Measurements from ENCODE around the gene PGLYRP4.

PGLYRP4 gene

GRCh38 chr1:153395776-153396175 is 47.1 kb upstream of the PGLYRP4 start:
- no peaks in the 10 kb centered on the region for H3K36me3 ChIP-seq
- H3K27me3 ChIP-seq, result peaks cover 0 to 16% of the 10 kb centered on the region in 2 donors
- TF ChIP-seq, protein P1, sequence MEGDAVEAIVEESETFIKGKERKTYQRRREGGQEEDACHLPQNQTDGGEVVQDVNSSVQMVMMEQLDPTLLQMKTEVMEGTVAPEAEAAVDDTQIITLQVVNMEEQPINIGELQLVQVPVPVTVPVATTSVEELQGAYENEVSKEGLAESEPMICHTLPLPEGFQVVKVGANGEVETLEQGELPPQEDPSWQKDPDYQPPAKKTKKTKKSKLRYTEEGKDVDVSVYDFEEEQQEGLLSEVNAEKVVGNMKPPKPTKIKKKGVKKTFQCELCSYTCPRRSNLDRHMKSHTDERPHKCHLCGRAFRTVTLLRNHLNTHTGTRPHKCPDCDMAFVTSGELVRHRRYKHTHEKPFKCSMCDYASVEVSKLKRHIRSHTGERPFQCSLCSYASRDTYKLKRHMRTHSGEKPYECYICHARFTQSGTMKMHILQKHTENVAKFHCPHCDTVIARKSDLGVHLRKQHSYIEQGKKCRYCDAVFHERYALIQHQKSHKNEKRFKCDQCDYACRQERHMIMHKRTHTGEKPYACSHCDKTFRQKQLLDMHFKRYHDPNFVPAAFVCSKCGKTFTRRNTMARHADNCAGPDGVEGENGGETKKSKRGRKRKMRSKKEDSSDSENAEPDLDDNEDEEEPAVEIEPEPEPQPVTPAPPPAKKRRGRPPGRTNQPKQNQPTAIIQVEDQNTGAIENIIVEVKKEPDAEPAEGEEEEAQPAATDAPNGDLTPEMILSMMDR (IDR thresholded peaks at IDR 0.05), result no peak
- intact Hi-C loops (cut with DNase I; ENCODE audit: low total_unique reads), result no loop called here
- no peak overlapping the region for H3K4me3 ChIP-seq
- no peak overlapping the region for H3K27ac ChIP-seq
- H3K4me1 ChIP-seq, result no peaks in the 10 kb centered on the region
- DNase-seq, result peak in 1 of 2 donors; percentile 23
- H3K9me3 ChIP-seq, result no peaks in the 10 kb centered on the region

DNA sequence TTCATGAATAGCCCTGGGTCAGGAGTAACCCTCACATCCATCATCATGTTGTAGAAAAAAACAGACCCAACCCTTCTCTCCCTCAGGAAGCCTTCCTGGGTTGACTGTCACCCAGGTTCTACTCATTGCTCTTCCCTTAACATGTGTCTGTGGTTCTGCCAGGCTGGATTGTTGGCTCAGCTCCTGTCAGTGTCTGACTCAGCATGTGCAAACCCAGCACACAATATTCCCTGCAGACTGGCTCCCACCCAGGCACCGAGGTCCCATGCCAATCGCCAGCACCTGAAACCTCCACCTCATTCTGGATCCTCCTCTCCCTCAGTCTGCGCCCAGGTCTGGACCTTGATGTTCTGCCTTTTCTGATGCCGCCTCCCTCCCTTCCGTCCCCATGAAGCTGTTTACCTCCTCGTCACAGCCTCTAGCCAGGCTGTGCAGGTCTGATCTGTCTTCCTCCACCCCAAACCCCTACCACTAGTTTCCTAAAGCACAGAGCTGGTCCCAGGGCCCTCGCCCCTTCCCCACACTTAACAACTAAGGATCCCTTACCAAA is 46.6 kb upstream of the PGLYRP4 start:
- TF ChIP-seq, protein P1 (IDR thresholded peaks at IDR 0.05), result no peak
- Histone ChIP-seq H3K27me3 (peaks cover 0 to 21% of the 10 kb centered on the region in 2 donors), H3K9me3 (no peaks in the 10 kb centered on the region), H3K27ac (no peak overlapping the region), H3K36me3 (no peaks in the 10 kb centered on the region), H3K4me3 (no peak overlapping the region), H3K4me1 (no peaks in the 10 kb centered on the region)
- intact Hi-C loops (cut with DNase I; ENCODE audit: low total_unique reads), result no loop called here
- DNase-seq, result peak in 1 of 2 donors; percentile 50

DNA sequence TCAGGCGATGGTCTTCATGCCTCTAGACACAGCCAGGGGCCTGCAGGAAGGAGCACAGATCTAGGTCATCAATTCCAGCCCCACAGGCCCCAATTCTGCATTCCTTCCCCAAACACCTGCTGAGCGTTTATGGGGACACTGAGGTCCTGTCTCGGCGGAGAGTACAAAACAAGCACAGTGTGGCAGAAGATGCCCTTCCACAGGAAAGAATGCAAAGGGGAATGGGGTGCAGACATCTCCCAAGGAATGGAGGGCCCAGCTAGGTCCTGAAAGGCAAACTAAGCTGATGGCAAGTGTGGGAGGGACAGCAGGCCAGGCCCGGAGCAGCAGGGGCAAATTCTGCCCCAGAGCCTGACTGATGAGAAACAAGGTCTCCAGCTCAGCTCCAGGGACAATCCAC is 45.8 kb upstream of the PGLYRP4 start:
- Histone ChIP-seq H3K4me1 (no peaks in the 10 kb centered on the region), H3K9me3 (no peaks in the 10 kb centered on the region), H3K36me3 (no peaks in the 10 kb centered on the region), H3K27me3 (peaks cover 0 to 22% of the 10 kb centered on the region in 2 donors), H3K27ac (no peak overlapping the region), H3K4me3 (no peak overlapping the region)
- DNase-seq, result peak in 1 of 2 donors; percentile 37
- TF ChIP-seq, protein P1 (IDR thresholded peaks at IDR 0.05), result no peak
- intact Hi-C loops (cut with DNase I; ENCODE audit: low total_unique reads), result no loop called here

- H3K27ac ChIP-seq, result no peak overlapping the region
- intact Hi-C loops (cut with DNase I; ENCODE audit: low total_unique reads), result no loop called here
These were observed 45.3 kb upstream of the PGLYRP4 start for GRCh38 chr1:153393926-153394325.

GRCh38 chr1:153392822-153393221 is 44.2 kb upstream of the PGLYRP4 start:
- Histone ChIP-seq H3K9me3 (no peaks in the 10 kb centered on the region), H3K4me3 (no peak overlapping the region), H3K27me3 (peaks cover 0 to 19% of the 10 kb centered on the region in 2 donors), H3K27ac (no peak overlapping the region), H3K36me3 (no peaks in the 10 kb centered on the region), H3K4me1 (no peaks in the 10 kb centered on the region)
- TF ChIP-seq, protein P1 (IDR thresholded peaks at IDR 0.05), result no peak
- no peak for DNase-seq
- intact Hi-C loops (cut with DNase I; ENCODE audit: low total_unique reads), result no loop called here

More at GRCh38 chr1:153393926-153394325, 45.3 kb upstream of the PGLYRP4 start:
- TF ChIP-seq, protein P1 (IDR thresholded peaks at IDR 0.05), result no peak
- H3K4me3 ChIP-seq, result no peak overlapping the region
- no peaks in the 10 kb centered on the region for H3K4me1 ChIP-seq
- no peaks in the 10 kb centered on the region for H3K9me3 ChIP-seq
- H3K27me3 ChIP-seq, result peaks cover 0 to 22% of the 10 kb centered on the region in 2 donors
- H3K36me3 ChIP-seq, result no peaks in the 10 kb centered on the region
- peak in 1 of 2 donors; percentile 46 for DNase-seq

DNA sequence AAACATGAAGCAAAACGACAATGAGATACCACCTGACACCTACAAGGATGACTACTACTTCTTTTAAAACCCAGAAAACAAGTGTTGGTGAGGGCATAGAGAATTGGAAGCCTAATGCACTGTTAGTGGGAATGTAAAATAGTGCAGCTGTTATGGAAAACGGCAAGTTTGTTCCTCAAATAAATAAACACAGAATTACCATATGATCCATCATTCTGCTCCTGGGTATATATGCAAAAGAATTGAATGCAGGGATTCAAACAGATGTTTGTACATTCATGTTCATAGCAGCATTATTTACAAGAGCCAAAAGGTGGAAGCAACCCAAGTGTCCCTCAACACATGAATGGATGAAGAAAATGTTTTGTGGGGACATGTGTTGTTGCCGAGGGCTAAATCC is 43.6 kb upstream of the PGLYRP4 start:
- H3K27ac ChIP-seq, result no peak overlapping the region
- intact Hi-C loops (cut with DNase I; ENCODE audit: low total_unique reads), result no loop called here

More for the DNA sequence above, 43.6 kb upstream of the PGLYRP4 start:
- H3K9me3 ChIP-seq, result no peaks in the 10 kb centered on the region
- DNase-seq, result no peak
- no peaks in the 10 kb centered on the region for H3K36me3 ChIP-seq
- H3K27me3 ChIP-seq, result peaks cover 0 to 14% of the 10 kb centered on the region in 2 donors
- no peaks in the 10 kb centered on the region for H3K4me1 ChIP-seq
- H3K4me3 ChIP-seq, result no peak overlapping the region
- TF ChIP-seq, protein P1 (IDR thresholded peaks at IDR 0.05), result no peak
